Measurements from ENCODE around the gene OSBPL8. TPM values are rescaled to one million over a fixed set of nuclear protein-coding genes. Genes with fewer than 3 reads are reported as not detected.
"Not testable (repeated sequence)": the region's sequence is repeated elsewhere in the genome, so short reads cannot be mapped to it uniquely, and the experiment has no call there.

Gene OSBPL8
- total RNA-seq, 1 experiment from 2014 or later = 71.1 TPM

GRCh38 chr12:76505050-76505449 is 54.5 kb downstream of the OSBPL8 start:
- ChIA-PET POLR2A (no interaction called here), CTCF (no interaction called here)
- Mint-ChIP-seq H3K27me3 (ENCODE audit: insufficient read depth, unreplicated experiment) (no peaks in the 10 kb centered on the region), H3K4me1 (ENCODE audit: insufficient read depth, unreplicated experiment) (no peaks in the 10 kb centered on the region), H3K27ac (ENCODE audit: low read depth, unreplicated experiment) (no peak overlapping the region), H3K4me3 (ENCODE audit: unreplicated experiment) (no peak overlapping the region), H3K36me3 (ENCODE audit: insufficient read depth, unreplicated experiment) (peaks cover 7% of the 10 kb centered on the region), H3K9me3 (ENCODE audit: unreplicated experiment) (no peaks in the 10 kb centered on the region)
- intact Hi-C loops (cut with micrococcal nuclease) = no loop called here
- no peak for TF ChIP-seq CTCF (IDR thresholded peaks at IDR 0.05; ENCODE audit: unreplicated experiment)
- no peak for DNase-seq (ENCODE audit: unreplicated experiment)
- no TSS peak for BruUV-seq (replicated peaks)

DNA sequence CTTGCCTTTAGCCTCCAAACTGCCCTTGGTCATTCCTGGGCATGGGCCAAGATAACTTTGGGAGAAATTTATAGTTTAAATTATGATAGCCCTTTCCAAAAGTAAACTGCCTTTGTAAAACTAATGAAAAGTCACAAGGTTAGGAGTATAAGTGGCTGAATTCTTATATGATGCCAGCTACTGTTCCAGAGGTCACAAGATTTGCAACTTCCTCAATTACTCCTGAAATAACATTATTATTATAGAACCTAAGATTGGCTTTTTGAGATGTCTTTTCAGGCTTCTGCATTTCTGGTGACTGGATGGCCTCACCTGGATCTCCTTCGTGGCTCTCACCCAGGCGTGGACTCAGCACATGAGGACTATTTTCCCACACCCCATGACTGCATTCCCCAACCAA is 55.0 kb downstream of the OSBPL8 start:
- intact Hi-C loops (cut with micrococcal nuclease) = no loop called here
- Mint-ChIP-seq H3K36me3 (ENCODE audit: insufficient read depth, unreplicated experiment) (peaks cover 7% of the 10 kb centered on the region), H3K4me1 (ENCODE audit: insufficient read depth, unreplicated experiment) (no peaks in the 10 kb centered on the region), H3K4me3 (ENCODE audit: unreplicated experiment) (no peak overlapping the region), H3K27me3 (ENCODE audit: insufficient read depth, unreplicated experiment) (no peaks in the 10 kb centered on the region), H3K27ac (ENCODE audit: low read depth, unreplicated experiment) (no peak overlapping the region), H3K9me3 (ENCODE audit: unreplicated experiment) (no peaks in the 10 kb centered on the region)
- POLR2A ChIA-PET = no interaction called here
- CTCF ChIA-PET = interaction anchor here (2.0 kb wide), 1 partner anchor 10 kb away, joined by 7 read pairs; no protein-coding TSS in a partner anchor
- no peak for DNase-seq (ENCODE audit: unreplicated experiment)
- TF ChIP-seq CTCF (IDR thresholded peaks at IDR 0.05; ENCODE audit: unreplicated experiment) = no peak
- no TSS peak for BruUV-seq (replicated peaks)

- no peaks in the 10 kb centered on the region for H3K4me1 Mint-ChIP-seq (ENCODE audit: insufficient read depth, unreplicated experiment)
- H3K27ac Mint-ChIP-seq (ENCODE audit: low read depth, unreplicated experiment) = no peak overlapping the region
- BruUV-seq (replicated peaks) = no TSS peak
- intact Hi-C loops (cut with micrococcal nuclease) = no loop called here
- no peaks in the 10 kb centered on the region for H3K27me3 Mint-ChIP-seq (ENCODE audit: insufficient read depth, unreplicated experiment)
- H3K9me3 Mint-ChIP-seq (ENCODE audit: unreplicated experiment) = no peaks in the 10 kb centered on the region
- peaks cover 7% of the 10 kb centered on the region for H3K36me3 Mint-ChIP-seq (ENCODE audit: insufficient read depth, unreplicated experiment)
- POLR2A ChIA-PET = no interaction called here
- CTCF ChIA-PET = interaction anchor here (0.6 to 2.0 kb wide), 3 partner anchors 9 to 82 kb away, joined by 3 to 7 read pairs (median 3); no protein-coding TSS in a partner anchor
- H3K4me3 Mint-ChIP-seq (ENCODE audit: unreplicated experiment) = no peak overlapping the region
- TF ChIP-seq CTCF (IDR thresholded peaks at IDR 0.05; ENCODE audit: unreplicated experiment) = no peak
- DNase-seq (ENCODE audit: unreplicated experiment) = no peak
These were observed 55.6 kb downstream of the OSBPL8 start for GRCh38 chr12:76503957-76504356.

- DNase-seq (ENCODE audit: unreplicated experiment) = no peak
- Mint-ChIP-seq H3K27ac (ENCODE audit: low read depth, unreplicated experiment) (no peak overlapping the region), H3K36me3 (ENCODE audit: insufficient read depth, unreplicated experiment) (peaks cover 7% of the 10 kb centered on the region), H3K4me1 (ENCODE audit: insufficient read depth, unreplicated experiment) (no peaks in the 10 kb centered on the region), H3K9me3 (ENCODE audit: unreplicated experiment) (no peaks in the 10 kb centered on the region), H3K27me3 (ENCODE audit: insufficient read depth, unreplicated experiment) (no peaks in the 10 kb centered on the region), H3K4me3 (ENCODE audit: unreplicated experiment) (no peak overlapping the region)
- no peak for TF ChIP-seq CTCF (IDR thresholded peaks at IDR 0.05; ENCODE audit: unreplicated experiment)
- ChIA-PET POLR2A (no interaction called here), CTCF (no interaction called here)
- no TSS peak for BruUV-seq (replicated peaks)
- intact Hi-C loops (cut with micrococcal nuclease) = no loop called here
These were observed 58.2 kb downstream of the OSBPL8 start for GRCh38 chr12:76501390-76501789.

DNA sequence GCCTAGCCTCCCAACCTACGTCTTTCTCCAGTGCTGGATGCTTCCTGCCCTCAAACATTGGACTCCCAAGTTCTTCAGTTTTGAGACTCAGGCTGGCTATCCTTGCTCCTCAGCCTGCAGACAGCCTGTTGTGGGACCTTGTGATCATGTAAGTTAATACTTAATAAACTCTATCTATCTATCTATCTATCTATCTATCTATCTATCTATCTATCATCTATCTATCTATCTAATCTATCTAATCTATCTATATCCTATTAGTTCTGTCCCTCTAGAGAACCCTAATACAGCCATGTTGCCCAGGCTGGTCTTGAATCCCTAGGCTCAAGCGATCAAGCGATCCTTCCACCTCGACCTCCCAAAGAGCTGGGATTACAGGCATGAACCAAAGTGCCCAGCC is 60.4 kb downstream of the OSBPL8 start:
- H3K9me3 Mint-ChIP-seq (ENCODE audit: unreplicated experiment); BruUV-seq (replicated peaks); H3K36me3 Mint-ChIP-seq (ENCODE audit: insufficient read depth, unreplicated experiment); DNase-seq (ENCODE audit: unreplicated experiment); H3K27ac Mint-ChIP-seq (ENCODE audit: low read depth, unreplicated experiment); H3K27me3 Mint-ChIP-seq (ENCODE audit: insufficient read depth, unreplicated experiment); H3K4me3 Mint-ChIP-seq (ENCODE audit: unreplicated experiment); H3K4me1 Mint-ChIP-seq (ENCODE audit: insufficient read depth, unreplicated experiment); intact Hi-C loops (cut with micrococcal nuclease): not testable (repeated sequence)
- ChIA-PET POLR2A (interaction anchor here (0.7 kb wide), 1 partner anchor 28 kb away, joined by 5 read pairs; no protein-coding TSS in a partner anchor), CTCF (interaction anchor here (0.7 to 0.8 kb wide), 2 partner anchors 10 to 310 kb away, joined by 3 read pairs; no protein-coding TSS in a partner anchor)
